PC-3 (cell line): ENCODE data around the gene SLC25A19. TPM values are rescaled to one million over a fixed set of nuclear protein-coding genes. Genes with fewer than 3 reads are reported as not detected.
A peak's percentile ranks its signal among the peaks of the same experiment; 100 is the strongest.

Source experiments
- ATAC-seq: fragments of 200-7000 bp; cut with Tn5 transposase; 2 replicates; pipeline ENCODE4 v1.9.1; 2020; ENCODE audit warnings: mild to moderate bottlenecking, moderate library complexity
- BruUV-seq: library from RNA; stranded (reverse); fragments of 400-500 nt; replicated peaks from 2 replicates; lab custom pipeline; 2021; lab: Mats Ljungman, UMichigan
- CTCF ChIA-PET: fragments of 300-600 bp; sonication (Branson Sonifier 250); formaldehyde crosslinking; loops from one replicate; lab custom pipeline; 2022; ENCODE audit warnings: antibody characterized with exemption; lab: Charles Lee
- POLR2A ChIA-PET: fragments of 300-600 bp; sonication (Branson Sonifier 250); formaldehyde crosslinking; loops from one replicate; lab custom pipeline; 2022; ENCODE audit warnings: antibody characterized with exemption; ENCODE audit not compliant: unreplicated experiment; lab: Charles Lee
- DNase-seq: peaks from one replicate; pipeline ENCODE4 v3.0.0-alpha.2; 2015
- H2AFZ ChIP-seq: fragments of 300-600 bp; sonication (generic); 2 replicates; pipeline ENCODE4 v1.6.0; 2016; ENCODE audit warnings: antibody characterized with exemption, low read length
- H3F3A ChIP-seq: fragments of 300-600 bp; sonication (generic); one replicate; pipeline ENCODE4 v1.6.0; 2017; ENCODE audit warnings: antibody characterized with exemption, low read length, control low read depth, mild to moderate bottlenecking; ENCODE audit not compliant: unreplicated experiment
- H3K27ac ChIP-seq: fragments of 300-600 bp; sonication (generic); 2 replicates; pipeline ENCODE4 v1.5.1; 2016; ENCODE audit warnings: mild to moderate bottlenecking, low read length
- H3K27me3 ChIP-seq: fragments of 300-600 bp; sonication (generic); 2 replicates; pipeline ENCODE4 v1.6.1; 2016; ENCODE audit warnings: low read length, mixed read lengths
- H3K36me3 ChIP-seq: fragments of 300-600 bp; sonication (generic); 2 replicates; pipeline ENCODE4 v1.6.1; 2016; ENCODE audit warnings: low read depth, mixed run types, low read length, mixed read lengths
- H3K4me1 ChIP-seq: fragments of 300-600 bp; sonication (generic); 2 replicates; pipeline ENCODE4 v1.5.1; 2016; ENCODE audit warnings: low read length; ENCODE audit not compliant: insufficient read depth
- H3K4me2 ChIP-seq: fragments of 300-600 bp; sonication (generic); 2 replicates; pipeline ENCODE4 v1.6.0; 2016; ENCODE audit warnings: low read length
- H3K4me3 ChIP-seq: fragments of 300-600 bp; sonication (generic); 2 replicates; pipeline ENCODE4 v1.5.1; 2016; ENCODE audit warnings: mild to moderate bottlenecking, low read length, mixed read lengths
- H3K79me2 ChIP-seq: fragments of 300-600 bp; sonication (generic); 2 replicates; pipeline ENCODE4 v1.6.1; 2017; ENCODE audit warnings: low read length, mixed read lengths
- H3K9ac ChIP-seq: fragments of 300-600 bp; sonication (generic); 2 replicates; pipeline ENCODE4 v1.6.0; 2016; ENCODE audit warnings: mild to moderate bottlenecking, low read length
- H3K9me2 ChIP-seq: fragments of 300-600 bp; sonication (generic); replicated peaks from 2 replicates; pipeline ENCODE4 v1.6.1; 2016; ENCODE audit warnings: mixed run types, low read length, mixed read lengths
- H3K9me3 ChIP-seq: fragments of 300-600 bp; sonication (generic); 2 replicates; pipeline ENCODE4 v1.6.1; 2016; ENCODE audit warnings: low read length, mixed read lengths
- H4K20me1 ChIP-seq: fragments of 300-600 bp; sonication (generic); 2 replicates; pipeline ENCODE4 v1.6.1; 2016; ENCODE audit warnings: low read length, mixed read lengths
- EZH2 ChIP-seq: fragments of 300-600 bp; sonication (generic); IDR thresholded peaks from one replicate; pipeline ENCODE4 v1.6.1; 2017; ENCODE audit warnings: antibody characterized with exemption, mild to moderate bottlenecking, low read length; ENCODE audit not compliant: unreplicated experiment
- EZH2phosphoT487 ChIP-seq: fragments of 300-600 bp; sonication (generic); IDR thresholded peaks from 2 replicates; pipeline ENCODE4 v1.6.1; 2018; ENCODE audit warnings: mild to moderate bottlenecking, antibody characterized with exemption, low read length, borderline replicate concordance
- intact Hi-C: fragments of 100-400 bp; cut with micrococcal nuclease; formaldehyde crosslinking; loops from 2 replicates; pipeline ENCODE4 v1.9.0; 2023
- total RNA-seq: library from RNA; depleted of rRNA; stranded (reverse); fragments of >200 nt; gene quantifications from 2 replicates; pipeline ENCODE4 v1.2.3, GENCODE V29; 2014
- TF ChIP-seq, protein P1 (sequence below): fragments of 300-600 bp; sonication (generic); conservative IDR thresholded peaks from 2 replicates; pipeline ENCODE4 v1.5.1; 2017; ENCODE audit warnings: antibody characterized with exemption, low read depth, mild to moderate bottlenecking, low read length

Gene SLC25A19
- total RNA-seq, 1 experiment from 2014 or later: 75.0 TPM

DNA sequence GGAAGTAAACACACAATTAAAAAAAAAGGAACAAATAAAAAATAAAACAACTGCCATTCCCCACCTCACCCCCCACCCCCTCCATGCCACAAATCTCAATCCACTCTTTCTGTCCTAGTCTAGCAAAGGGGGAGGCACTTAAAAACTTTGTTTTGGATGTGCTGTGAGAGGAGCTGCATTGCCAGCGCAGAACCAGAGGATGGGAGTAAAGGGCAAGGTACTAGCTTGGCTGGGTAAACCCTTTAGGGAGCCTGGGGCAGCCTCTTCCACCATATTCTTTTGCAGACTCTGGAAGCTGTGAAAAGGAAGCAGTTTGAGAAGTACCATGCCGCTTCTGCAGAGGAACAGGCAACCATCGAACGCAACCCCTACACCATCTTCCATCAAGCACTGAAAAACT lies 26.2 kb downstream of the SLC25A19 start:
- no peaks in the 10 kb centered on the region for H3K9me2 ChIP-seq
- H3K36me3 ChIP-seq: peaks cover 21% of the 10 kb centered on the region
- intact Hi-C loops: no loop called here
- no peaks in the 10 kb centered on the region for H3K9me3 ChIP-seq
- H3K79me2 ChIP-seq: peaks cover 58% of the 10 kb centered on the region
- no peaks in the 10 kb centered on the region for H4K20me1 ChIP-seq
- no peaks in the 10 kb centered on the region for H3F3A ChIP-seq
- H3K27ac ChIP-seq: no peak overlapping the region
- peak overlapping the region; percentile 98; the same call in 1 of the 2 replicates for H3K9ac ChIP-seq
- peaks cover 21% of the 10 kb centered on the region for H3K4me1 ChIP-seq
- no TSS peak for BruUV-seq
- H3K4me2 ChIP-seq: peak overlapping the region; percentile 95
- H2AFZ ChIP-seq: no peak overlapping the region
- ChIA-PET POLR2A (interaction anchor here (1.6 to 2.3 kb wide), 2 partner anchors 8 to 26 kb away, joined by 6 to 25 read pairs; partner anchors contain the start of genes MIF4GD and SLC25A19), CTCF (interaction anchor here (1.3 to 4.4 kb wide), 2 partner anchors 8 to 26 kb away, joined by 3 to 27 read pairs; partner anchors contain the start of genes MIF4GD and SLC25A19)
- DNase-seq (no peak), ATAC-seq (no peak)
- no peaks in the 10 kb centered on the region for H3K27me3 ChIP-seq
- H3K4me3 ChIP-seq: peak overlapping the region; percentile 96
- no peak for TF ChIP-seq EZH2
- TF ChIP-seq, protein P1, sequence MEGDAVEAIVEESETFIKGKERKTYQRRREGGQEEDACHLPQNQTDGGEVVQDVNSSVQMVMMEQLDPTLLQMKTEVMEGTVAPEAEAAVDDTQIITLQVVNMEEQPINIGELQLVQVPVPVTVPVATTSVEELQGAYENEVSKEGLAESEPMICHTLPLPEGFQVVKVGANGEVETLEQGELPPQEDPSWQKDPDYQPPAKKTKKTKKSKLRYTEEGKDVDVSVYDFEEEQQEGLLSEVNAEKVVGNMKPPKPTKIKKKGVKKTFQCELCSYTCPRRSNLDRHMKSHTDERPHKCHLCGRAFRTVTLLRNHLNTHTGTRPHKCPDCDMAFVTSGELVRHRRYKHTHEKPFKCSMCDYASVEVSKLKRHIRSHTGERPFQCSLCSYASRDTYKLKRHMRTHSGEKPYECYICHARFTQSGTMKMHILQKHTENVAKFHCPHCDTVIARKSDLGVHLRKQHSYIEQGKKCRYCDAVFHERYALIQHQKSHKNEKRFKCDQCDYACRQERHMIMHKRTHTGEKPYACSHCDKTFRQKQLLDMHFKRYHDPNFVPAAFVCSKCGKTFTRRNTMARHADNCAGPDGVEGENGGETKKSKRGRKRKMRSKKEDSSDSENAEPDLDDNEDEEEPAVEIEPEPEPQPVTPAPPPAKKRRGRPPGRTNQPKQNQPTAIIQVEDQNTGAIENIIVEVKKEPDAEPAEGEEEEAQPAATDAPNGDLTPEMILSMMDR: 0 out of 2 replicates have a peak, but pooled peaks have one; percentile 21

DNA sequence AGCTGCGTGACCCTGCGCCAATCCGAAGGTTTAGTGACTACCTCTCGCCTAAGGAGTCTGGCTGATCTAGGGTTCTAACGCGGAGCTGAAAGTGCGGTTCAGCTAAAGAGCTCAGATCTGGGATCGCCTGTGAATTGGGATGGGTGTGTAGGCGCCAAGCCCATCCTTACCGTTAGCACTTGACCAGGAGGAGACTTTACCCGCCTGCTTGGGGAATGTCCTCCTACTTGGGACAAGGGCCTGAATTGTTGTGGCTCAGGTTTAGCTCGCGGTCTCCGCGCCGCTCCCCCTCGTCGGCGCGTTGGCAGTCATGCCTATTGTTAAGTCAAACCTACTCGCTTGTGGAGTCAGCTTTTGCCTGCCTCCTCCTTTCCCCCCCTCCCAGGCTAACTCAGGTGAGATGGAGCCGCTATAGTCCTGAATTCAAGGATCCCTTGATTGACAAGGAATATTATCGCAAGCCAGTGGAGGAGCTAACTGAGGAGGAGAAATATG lies 27.1 kb downstream of the SLC25A19 start:
- peak overlapping the region; percentile 96 for H3K4me3 ChIP-seq
- peak overlapping the region; percentile 98 for H3K9ac ChIP-seq
- peak; percentile 36 for ATAC-seq
- no peak for TF ChIP-seq EZH2
- no peak for TF ChIP-seq EZH2phosphoT487
- TF ChIP-seq, protein P1: no peak
- H3K79me2 ChIP-seq: peaks cover 63% of the 10 kb centered on the region
- TSS peak; percentile 67 for BruUV-seq
- peaks cover 21% of the 10 kb centered on the region for H3K4me1 ChIP-seq
- no peaks in the 10 kb centered on the region for H3K27me3 ChIP-seq
- peak overlapping the region; percentile 83 for H2AFZ ChIP-seq
- no peaks in the 10 kb centered on the region for H3K9me2 ChIP-seq
- DNase-seq: peak; percentile 30
- H3K27ac ChIP-seq: peak overlapping the region; percentile 88
- H4K20me1 ChIP-seq: no peaks in the 10 kb centered on the region
- ChIA-PET POLR2A (interaction anchor here (0.6 to 2.3 kb wide), 4 partner anchors 9 to 27 kb away, joined by 3 to 25 read pairs (median 4); partner anchors contain the start of genes MIF4GD and SLC25A19), CTCF (interaction anchor here (1.1 to 4.4 kb wide), 3 partner anchors 8 to 27 kb away, joined by 3 to 27 read pairs (median 3); partner anchors contain the start of genes MIF4GD and SLC25A19)
- H3F3A ChIP-seq: no peaks in the 10 kb centered on the region
- peak overlapping the region; percentile 95 for H3K4me2 ChIP-seq
- no peaks in the 10 kb centered on the region for H3K9me3 ChIP-seq
- peaks cover 21% of the 10 kb centered on the region for H3K36me3 ChIP-seq
- intact Hi-C loops: no loop called here
